Heart left ventricle (tissue), 13 donors: Measurements from ENCODE around the gene CUX1.

Experiments
- CTCF ChIP-seq, 12 donors: fragments of 200-600 bp; sonication (generic) in 4 of 12; IDR thresholded peaks; one replicate each; pipeline versions ENCODE4 v1.5.0 to v1.8.0; 2018 to 2022; ENCODE audit warnings: antibody characterized with exemption in 12 of 12, mild to moderate bottlenecking in 5 of 12
- POLR2A ChIP-seq, 2 donors: fragments of 450-650 bp; IDR thresholded peaks; one replicate each; pipeline ENCODE4 v1.6.1; 2017; ENCODE audit warnings: antibody characterized with exemption in 2 of 2, mild to moderate bottlenecking in 2 of 2, moderate library complexity in 2 of 2
- donor health status: ischemic (EF 13 %, LVEDD 7.1; RV severe dilation, severe dysfunction).
- donor health status: DM: no; HTN: yes; CAD: no.
- donor health status: DM: no; HTN: no; CAD: no.
- donor health status: ischemic (EF 25% LVEDD 6.9; RV normal size, moderate dysfunction).
- donor health status: ischemic (EF 25% LVEDD 5.7; RV mildly dilated, moderate dysfunction).
- donor health status: ischemic (EF 35%, LVEDD 5.7; RV mildly dilated, moderate dysfunction).
- donor health status: nonischemic (EF 11% LVEDD 7.7; RV severe dilation, severe dysfunction).
- donor health status: DM: yes; HTN: yes; CAD: no.
- donor health status: PGD.
- donor health status: ischemic (EF 29% LVEDD 5.4; RV normal size, mild dysfunction).
- donor health status: nonischemic (EF 23%, LVEDD 6.1; RV moderate dilation, normal function).

- TF ChIP-seq CTCF (IDR thresholded peaks at IDR 0.05) (no peak), POLR2A (IDR thresholded peaks at IDR 0.05) (no peak)
These were observed 469.9 kb downstream of the CUX1 start for GRCh38 chr7:102287111-102287980.
